A549 (cell line): ENCODE data around the gene DDX60. TPM values are rescaled to one million over a fixed set of nuclear protein-coding genes. Genes with fewer than 3 reads are reported as not detected.

Source experiments
- ATAC-seq, 2 experiments: fragments of 200-7000 bp in 1 of 2; fragments of >200 bp in 1 of 2; cut with Nextera tagmentation in 1 of 2; cut with Tn5 transposase in 1 of 2; 3 replicates each; pipeline versions ENCODE4 v1.8.0 to v1.9.1; 2018 to 2020; ENCODE audit warnings: mild to moderate bottlenecking in 1 of 2, moderate library complexity in 1 of 2
- CTCF ChIA-PET: fragments of 300-600 bp; sonication (Branson Sonifier 250); formaldehyde crosslinking; extraction: SDS; loops from one replicate; lab custom pipeline; 2021; ENCODE audit warnings: antibody characterized with exemption, inconsistent platforms; lab: Yijun Ruan, JAX
- POLR2A ChIA-PET: fragments of 350-600 bp; formaldehyde crosslinking; extraction: SDS; loops from one replicate; lab custom pipeline; 2021; ENCODE audit warnings: antibody characterized with exemption, inconsistent platforms; lab: Yijun Ruan, JAX
- DNase-seq, 2 experiments: peaks; one replicate each; pipeline versions ENCODE4 v3.0.0 to v3.0.0-alpha.2; 2011 to 2016; ENCODE audit warnings: low read depth in 1 of 2, low spot score in 1 of 2
- FAIRE-seq: peaks from 2 replicates; lab custom pipeline; 2011; peaks lifted over from hg19 to GRCh38; lab: Jason Lieb, UNC
- H3K27ac ChIP-seq, 2 experiments: fragments of >200 bp; sonication (Bioruptor Twin); formaldehyde crosslinking; 3 replicates each; pipeline ENCODE4 v1.5.1; 2016 to 2017
- H3K4me1 ChIP-seq: fragments of >200 bp; sonication (Bioruptor Twin); formaldehyde crosslinking; 3 replicates; pipeline ENCODE4 v1.6.1; 2016
- H3K4me2 ChIP-seq: fragments of >200 bp; sonication (Bioruptor Twin); formaldehyde crosslinking; 3 replicates; pipeline ENCODE4 v1.6.1; 2016
- H3K4me3 ChIP-seq: fragments of >200 bp; sonication (Bioruptor Twin); formaldehyde crosslinking; 3 replicates; pipeline ENCODE4 v1.5.1; 2016
- H3K9me3 ChIP-seq: fragments of >200 bp; sonication (Bioruptor Twin); formaldehyde crosslinking; 3 replicates; pipeline ENCODE4 v1.6.1; 2016
- CEBPB ChIP-seq, 2 experiments: fragments of >200 bp in 1 of 2; sonication (Bioruptor Twin) in 1 of 2; formaldehyde crosslinking in 1 of 2; IDR thresholded peaks; 2 replicates each; pipeline ENCODE4 v1.6.1; 2012 to 2016
- CHD2 ChIP-seq: fragments of 150-350 bp; IDR thresholded peaks from 2 replicates; pipeline ENCODE4 v1.6.1; 2014; ENCODE audit warnings: low read length; ENCODE audit not compliant: partially characterized antibody
- EP300 ChIP-seq, 2 experiments: fragments of >200 bp; sonication (Bioruptor Twin); formaldehyde crosslinking; IDR thresholded peaks; 2 replicates in 1 of 2; 3 replicates in 1 of 2; pipeline ENCODE4 v1.6.1; 2016 to 2017
- HEYL ChIP-seq: fragments of 250-450 bp; sonication (Bioruptor Pico); IDR thresholded peaks from 2 replicates; pipeline ENCODE4 v1.8.0; 2021; ENCODE audit warnings: mild to moderate bottlenecking, moderate library complexity
- HOXB5 ChIP-seq: fragments of 250-450 bp; sonication (Bioruptor Pico); IDR thresholded peaks from 2 replicates; pipeline ENCODE4 v1.5.0; 2020; ENCODE audit warnings: mild to moderate bottlenecking, moderate library complexity
- MAZ ChIP-seq: fragments of 150-350 bp; IDR thresholded peaks from 2 replicates; pipeline ENCODE4 v1.6.1; 2014; ENCODE audit warnings: antibody characterized with exemption, low read depth, low read length, borderline replicate concordance
- MYC ChIP-seq: IDR thresholded peaks from 2 replicates; pipeline ENCODE4 v1.6.1; 2012; ENCODE audit warnings: mild to moderate bottlenecking, inconsistent platforms, low read length, improper control_type of control experiment, borderline replicate concordance
- POLR2AphosphoS2 ChIP-seq: conservative IDR thresholded peaks from 2 replicates; pipeline ENCODE4 v1.6.1; 2012; ENCODE audit warnings: low read length, improper control_type of control experiment, inconsistent platforms
- RAD21 ChIP-seq, 2 experiments: fragments of >200 bp in 1 of 2; sonication (Bioruptor Twin) in 1 of 2; formaldehyde crosslinking in 1 of 2; IDR thresholded peaks in 1 of 2; conservative IDR thresholded peaks in 1 of 2; 2 replicates in 1 of 2; 3 replicates in 1 of 2; pipeline ENCODE4 v1.6.1; 2012 to 2018; ENCODE audit warnings: inconsistent platforms in 1 of 2
- SREBF2 ChIP-seq: fragments of 450-650 bp; IDR thresholded peaks from 2 replicates; pipeline ENCODE4 v1.6.1; 2014; ENCODE audit warnings: mild to moderate bottlenecking, moderate library complexity
- TP53 ChIP-seq: fragments of 250-450 bp; sonication (Bioruptor Pico); IDR thresholded peaks from 2 replicates; pipeline ENCODE4 v1.5.0; 2021; ENCODE audit warnings: mild to moderate bottlenecking, moderate library complexity
- ZFP36 ChIP-seq: fragments of 450-650 bp; IDR thresholded peaks from 2 replicates; pipeline ENCODE4 v1.6.1; 2014; ENCODE audit warnings: borderline replicate concordance; ENCODE audit not compliant: partially characterized antibody
- WGBS: methylation state at CpG from one replicate; pipeline ENCODE4 v1.1.6; 2017; ENCODE audit errors: missing lambda C conversion rate; 5-methylcytosine and 5-hydroxymethylcytosine counted together
- polyA plus RNA-seq, 4 experiments: library from polyadenylated mRNA; depleted of rRNA in 3 of 4; stranded (reverse); fragments of >200 nt; fragmentation: RNase III in 1 of 4; extraction: RNeasy Plus Mini Kit Qiagen cat#74134 plus additional on column Dnase treatment in 1 of 4; gene quantifications; 2 replicates in 3 of 4; 3 replicates in 1 of 4; pipeline ENCODE4 v1.2.3, GENCODE V29; 2011 to 2017
- TF ChIP-seq, protein P1 (sequence below): fragments of >200 bp; sonication (Bioruptor Twin); formaldehyde crosslinking; IDR thresholded peaks from 3 replicates; pipeline ENCODE4 v1.6.1; 2016
- TF ChIP-seq, protein P2 (sequence below): fragments of 250-450 bp; sonication (Bioruptor Pico); IDR thresholded peaks from 2 replicates; pipeline ENCODE4 v1.5.0; 2020; ENCODE audit warnings: low read depth, mild to moderate bottlenecking, moderate library complexity
- TF ChIP-seq, protein P3 (sequence below): fragments of 450-650 bp; IDR thresholded peaks from 2 replicates; pipeline ENCODE4 v1.6.1; 2014; ENCODE audit warnings: antibody characterized with exemption
- TF ChIP-seq, protein P4 (sequence below): fragments of 250-450 bp; sonication (Bioruptor Pico); IDR thresholded peaks from 2 replicates; pipeline ENCODE4 v1.5.0; 2021; ENCODE audit warnings: mild to moderate bottlenecking, moderate library complexity, borderline replicate concordance

Gene DDX60
- polyA plus RNA-seq, 2 of the 4 experiments (the other 2 are of a cell fraction), result 1.6 to 4.4 TPM

DNA sequence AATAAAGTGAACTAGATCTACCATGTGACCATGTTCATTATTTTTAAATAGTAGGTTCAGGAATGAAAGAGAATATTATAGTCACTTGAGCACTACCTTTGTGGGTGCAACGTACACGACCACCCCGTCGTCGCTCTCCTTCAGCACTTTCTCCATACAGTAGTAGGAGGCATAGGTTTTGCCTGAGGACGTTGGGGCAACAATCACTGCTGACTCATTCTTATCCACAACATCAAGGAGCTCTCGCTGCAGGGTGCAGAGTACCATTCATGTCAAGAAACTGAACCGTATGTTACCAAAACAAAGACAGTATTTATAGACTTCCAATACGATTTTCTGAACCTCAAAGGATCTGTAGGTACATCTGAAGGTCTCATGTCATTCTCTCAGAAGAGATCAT lies 44.7 kb downstream of the DDX60 start:
- FAIRE-seq, result no peak
- WGBS, result 70% methylated on average over 9 of the region's 9 CpGs
- no peak for ATAC-seq
- TF ChIP-seq SREBF2, result no peak
- no peak for TF ChIP-seq CEBPB (IDR thresholded peaks at IDR 0.05)
- TF ChIP-seq TP53, result no peak
- TF ChIP-seq, all 56 proteins: peak for 0
- no peaks in the 10 kb centered on the region for H3K4me1 ChIP-seq
- H3K27ac ChIP-seq, result no peak overlapping the region
- CTCF ChIA-PET, result no interaction called here
- no peak overlapping the region for H3K4me3 ChIP-seq
- no peaks in the 10 kb centered on the region for H3K9me3 ChIP-seq
- POLR2A ChIA-PET, result no interaction called here
- DNase-seq, result no peak
- no peak overlapping the region for H3K4me2 ChIP-seq

DNA sequence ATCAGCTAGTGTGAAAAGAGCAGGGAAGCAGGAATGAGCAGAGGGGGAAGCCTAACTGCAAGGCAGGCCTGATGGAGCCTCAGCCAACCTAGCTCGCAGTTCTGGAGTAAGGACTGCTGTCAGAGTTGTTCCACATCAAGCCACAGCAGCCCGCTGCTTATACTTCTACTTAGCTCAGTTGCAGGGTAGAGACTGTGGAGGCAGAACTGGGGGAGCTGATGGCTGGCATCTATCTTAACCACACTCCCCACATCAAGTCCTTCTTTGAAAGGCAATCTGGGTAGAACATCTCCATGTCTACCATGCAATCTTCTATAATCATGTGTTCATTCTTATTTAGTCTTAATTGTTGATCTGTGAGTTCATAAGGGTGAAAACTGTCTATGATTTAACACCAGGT lies 46.1 kb downstream of the DDX60 start:
- no peak for DNase-seq
- ChIA-PET CTCF (no interaction called here), POLR2A (no interaction called here)
- H3K4me2 ChIP-seq, result no peak overlapping the region
- no peak for ATAC-seq
- no peaks in the 10 kb centered on the region for H3K4me1 ChIP-seq
- no peak for FAIRE-seq
- H3K4me3 ChIP-seq, result no peak overlapping the region
- H3K9me3 ChIP-seq, result no peaks in the 10 kb centered on the region
- WGBS, result 80% methylated on average over 2 of the region's 2 CpGs
- no peak overlapping the region for H3K27ac ChIP-seq
- TF ChIP-seq, protein P1, sequence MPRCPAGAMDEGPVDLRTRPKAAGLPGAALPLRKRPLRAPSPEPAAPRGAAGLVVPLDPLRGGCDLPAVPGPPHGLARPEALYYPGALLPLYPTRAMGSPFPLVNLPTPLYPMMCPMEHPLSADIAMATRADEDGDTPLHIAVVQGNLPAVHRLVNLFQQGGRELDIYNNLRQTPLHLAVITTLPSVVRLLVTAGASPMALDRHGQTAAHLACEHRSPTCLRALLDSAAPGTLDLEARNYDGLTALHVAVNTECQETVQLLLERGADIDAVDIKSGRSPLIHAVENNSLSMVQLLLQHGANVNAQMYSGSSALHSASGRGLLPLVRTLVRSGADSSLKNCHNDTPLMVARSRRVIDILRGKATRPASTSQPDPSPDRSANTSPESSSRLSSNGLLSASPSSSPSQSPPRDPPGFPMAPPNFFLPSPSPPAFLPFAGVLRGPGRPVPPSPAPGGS, result no peak
- TF ChIP-seq CHD2 (no peak), ZFP36 (no peak), MYC (no peak), RAD21 (conservative IDR thresholded peaks at IDR 0.05 in 1 of 2, IDR thresholded peaks at IDR 0.05 in 1 of 2) (no peak), EP300 (IDR thresholded peaks at IDR 0.05) (no peak)
- TF ChIP-seq, protein P2, sequence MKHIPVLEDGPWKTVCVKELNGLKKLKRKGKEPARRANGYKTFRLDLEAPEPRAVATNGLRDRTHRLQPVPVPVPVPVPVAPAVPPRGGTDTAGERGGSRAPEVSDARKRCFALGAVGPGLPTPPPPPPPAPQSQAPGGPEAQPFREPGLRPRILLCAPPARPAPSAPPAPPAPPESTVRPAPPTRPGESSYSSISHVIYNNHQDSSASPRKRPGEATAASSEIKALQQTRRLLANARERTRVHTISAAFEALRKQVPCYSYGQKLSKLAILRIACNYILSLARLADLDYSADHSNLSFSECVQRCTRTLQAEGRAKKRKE (CRISPR knock-in tag), result no peak
- TF ChIP-seq, protein P3, sequence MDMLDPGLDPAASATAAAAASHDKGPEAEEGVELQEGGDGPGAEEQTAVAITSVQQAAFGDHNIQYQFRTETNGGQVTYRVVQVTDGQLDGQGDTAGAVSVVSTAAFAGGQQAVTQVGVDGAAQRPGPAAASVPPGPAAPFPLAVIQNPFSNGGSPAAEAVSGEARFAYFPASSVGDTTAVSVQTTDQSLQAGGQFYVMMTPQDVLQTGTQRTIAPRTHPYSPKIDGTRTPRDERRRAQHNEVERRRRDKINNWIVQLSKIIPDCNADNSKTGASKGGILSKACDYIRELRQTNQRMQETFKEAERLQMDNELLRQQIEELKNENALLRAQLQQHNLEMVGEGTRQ, result no peak
- TF ChIP-seq, all 56 proteins: peak for 0

DNA sequence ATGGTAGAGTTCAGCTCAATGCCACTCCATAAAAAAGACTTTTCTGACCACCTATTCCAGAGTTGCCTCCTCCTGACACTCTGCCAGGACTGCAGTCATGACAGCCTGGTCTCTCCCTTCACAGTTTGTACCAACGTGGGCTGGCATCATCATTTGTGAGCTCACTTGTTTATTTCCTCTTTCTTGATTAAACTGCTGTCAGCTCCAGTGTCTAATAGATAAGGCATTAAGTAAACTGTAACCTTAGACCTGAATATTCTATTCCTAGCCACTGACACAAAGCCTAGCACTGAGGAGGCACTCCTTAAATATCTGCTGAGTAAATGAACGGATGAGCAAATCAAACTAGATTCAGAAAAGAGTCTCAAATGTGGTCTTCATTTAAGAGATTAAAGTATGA lies 48.7 kb downstream of the DDX60 start:
- no peak for ATAC-seq
- no peaks in the 10 kb centered on the region for H3K9me3 ChIP-seq
- no peak for DNase-seq
- H3K4me1 ChIP-seq, result no peaks in the 10 kb centered on the region
- no peak overlapping the region for H3K4me3 ChIP-seq
- no peak overlapping the region for H3K27ac ChIP-seq
- no peak for FAIRE-seq
- 47% methylated on average over 2 of the region's 2 CpGs for WGBS
- ChIA-PET POLR2A (no interaction called here), CTCF (no interaction called here)
- no peak overlapping the region for H3K4me2 ChIP-seq
- TF ChIP-seq HEYL (CRISPR knock-in tag) (no peak), EP300 (IDR thresholded peaks at IDR 0.05) (no peak)

DNA sequence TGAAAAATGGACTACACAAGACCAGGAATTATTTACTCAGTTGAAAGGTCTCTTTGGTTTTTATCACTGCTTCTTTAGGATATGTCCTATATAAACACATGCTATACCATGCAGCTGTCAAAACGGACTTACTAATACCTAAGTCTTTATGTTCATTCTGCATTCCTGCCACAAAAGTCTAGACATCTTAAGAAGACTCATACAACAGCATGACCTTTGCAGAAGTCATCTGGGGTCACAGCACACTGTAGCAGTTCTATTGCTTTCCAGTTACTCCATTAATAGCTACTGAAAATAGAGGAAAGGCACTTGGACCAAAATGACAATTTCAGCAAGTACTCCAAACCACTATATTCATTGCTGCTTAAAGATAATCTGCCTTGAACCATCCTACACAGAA lies 53.2 kb downstream of the DDX60 start:
- FAIRE-seq, result no peak
- CTCF ChIA-PET, result no interaction called here
- no peaks in the 10 kb centered on the region for H3K9me3 ChIP-seq

More for the DNA sequence above, 53.2 kb downstream of the DDX60 start:
- DNase-seq (no peak), ATAC-seq (no peak)
- no peaks in the 10 kb centered on the region for H3K4me1 ChIP-seq
- POLR2A ChIA-PET, result no interaction called here
- WGBS, result 45% methylated on average over 1 of the region's 1 CpG
- no peak overlapping the region for H3K4me3 ChIP-seq
- TF ChIP-seq POLR2AphosphoS2 (no peak), MAZ (no peak), HOXB5 (CRISPR knock-in tag) (no peak)
- TF ChIP-seq, protein P4, sequence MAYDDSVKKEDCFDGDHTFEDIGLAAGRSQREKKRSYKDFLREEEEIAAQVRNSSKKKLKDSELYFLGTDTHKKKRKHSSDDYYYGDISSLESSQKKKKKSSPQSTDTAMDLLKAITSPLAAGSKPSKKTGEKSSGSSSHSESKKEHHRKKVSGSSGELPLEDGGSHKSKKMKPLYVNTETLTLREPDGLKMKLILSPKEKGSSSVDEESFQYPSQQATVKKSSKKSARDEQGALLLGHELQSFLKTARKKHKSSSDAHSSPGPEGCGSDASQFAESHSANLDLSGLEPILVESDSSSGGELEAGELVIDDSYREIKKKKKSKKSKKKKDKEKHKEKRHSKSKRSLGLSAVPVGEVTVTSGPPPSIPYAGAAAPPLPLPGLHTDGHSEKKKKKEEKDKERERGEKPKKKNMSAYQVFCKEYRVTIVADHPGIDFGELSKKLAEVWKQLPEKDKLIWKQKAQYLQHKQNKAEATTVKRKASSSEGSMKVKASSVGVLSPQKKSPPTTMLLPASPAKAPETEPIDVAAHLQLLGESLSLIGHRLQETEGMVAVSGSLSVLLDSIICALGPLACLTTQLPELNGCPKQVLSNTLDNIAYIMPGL, result no peak
- H3K4me2 ChIP-seq, result no peak overlapping the region
- H3K27ac ChIP-seq, result no peak overlapping the region
